GM12875 (cell line): ENCODE results near the gene SART3.

Source experiments
- H3K4me3 ChIP-seq: one replicate; pipeline ENCODE4 v1.5.1; 2011; ENCODE audit warnings: low read depth, low read length, control low read depth
- CTCF ChIP-seq: IDR thresholded peaks from 2 replicates; pipeline ENCODE4 v1.5.1; 2011; ENCODE audit warnings: low read depth, mild to moderate bottlenecking, control low read depth, inconsistent platforms, low read length, moderate library complexity, borderline replicate concordance; ENCODE audit not compliant: insufficient read depth

The SART3 gene

GRCh38 chr12:108582978-108583770 lies 22.2 kb upstream of the SART3 start:
- TF ChIP-seq CTCF = no peak
- H3K4me3 ChIP-seq = no peak overlapping the region

GRCh38 chr12:108582509-108582908 lies 21.5 kb upstream of the SART3 start:
- TF ChIP-seq CTCF = no peak
- H3K4me3 ChIP-seq = no peak overlapping the region

GRCh38 chr12:108581311-108582227 lies 20.6 kb upstream of the SART3 start:
- H3K4me3 ChIP-seq = no peak overlapping the region
- TF ChIP-seq CTCF = no peak

GRCh38 chr12:108580531-108580930 lies 19.6 kb upstream of the SART3 start:
- no peak overlapping the region for H3K4me3 ChIP-seq
- TF ChIP-seq CTCF = no peak

GRCh38 chr12:108578813-108579212 lies 17.8 kb upstream of the SART3 start:
- TF ChIP-seq CTCF = no peak
- no peak overlapping the region for H3K4me3 ChIP-seq

GRCh38 chr12:108578264-108578663 lies 17.3 kb upstream of the SART3 start:
- no peak for TF ChIP-seq CTCF
- no peak overlapping the region for H3K4me3 ChIP-seq
